NCI-H82 treated with DMSO at 0.1 percent for 48 hours (cell line): Measurements from ENCODE around the gene KLK10.

Experiments used
- DNase-seq: peaks from one replicate; lab custom pipeline; 2025; ENCODE audit not compliant: unreplicated experiment; lab: John Stamatoyannopoulos, UW

Gene KLK10

GRCh38 chr19:51027126-51027806, 7.8 kb upstream of the KLK10 start:
- no peak for DNase-seq

GRCh38 chr19:51026554-51026831, 7.0 kb upstream of the KLK10 start, which contains the start of gene KLK11:
Gene KLK11, minus strand, starts transcription at chr19:51026616. Its CDS starts 985 bp downstream, at chr19:51025631.
- DNase-seq, result no peak

GRCh38 chr19:51025809-51026553, 6.5 kb upstream of the KLK10 start:
- DNase-seq, result no peak

GRCh38 chr19:51025401-51025800, 5.9 kb upstream of the KLK10 start:
- no peak for DNase-seq

GRCh38 chr19:51024924-51025323, 5.4 kb upstream of the KLK10 start:
- no peak for DNase-seq

- DNase-seq, result no peak
Measured at GRCh38 chr19:51023946-51024345, 4.4 kb upstream of the KLK10 start.

GRCh38 chr19:51022526-51022925, 3.0 kb upstream of the KLK10 start:
- no peak for DNase-seq

GRCh38 chr19:51020988-51021651, 1.6 kb upstream of the KLK10 start:
- no peak for DNase-seq

- DNase-seq, result no peak
Measured at GRCh38 chr19:51018745-51019543, 565 bp downstream of the KLK10 start.

GRCh38 chr19:51016798-51017683, 2.5 kb downstream of the KLK10 start:
- peak; percentile 19 for DNase-seq

GRCh38 chr19:51015691-51016267, 3.7 kb downstream of the KLK10 start:
- no peak for DNase-seq

GRCh38 chr19:51014242-51014641, 5.3 kb downstream of the KLK10 start:
- DNase-seq, result no peak

GRCh38 chr19:51012661-51013190, 6.8 kb downstream of the KLK10 start:
- DNase-seq, result no peak

- DNase-seq, result no peak
Measured at GRCh38 chr19:51010066-51010795, 9.3 kb downstream of the KLK10 start.

- DNase-seq, result no peak
Measured at GRCh38 chr19:51009061-51009891, 10.2 kb downstream of the KLK10 start.

GRCh38 chr19:51007488-51007887, 12.0 kb downstream of the KLK10 start:
- no peak for DNase-seq

- no peak for DNase-seq
Measured at GRCh38 chr19:51006406-51006805, 13.1 kb downstream of the KLK10 start.

GRCh38 chr19:51005248-51005647, 14.3 kb downstream of the KLK10 start:
- DNase-seq, result no peak
